ENCODE data around the gene CSMD2.

DNA sequence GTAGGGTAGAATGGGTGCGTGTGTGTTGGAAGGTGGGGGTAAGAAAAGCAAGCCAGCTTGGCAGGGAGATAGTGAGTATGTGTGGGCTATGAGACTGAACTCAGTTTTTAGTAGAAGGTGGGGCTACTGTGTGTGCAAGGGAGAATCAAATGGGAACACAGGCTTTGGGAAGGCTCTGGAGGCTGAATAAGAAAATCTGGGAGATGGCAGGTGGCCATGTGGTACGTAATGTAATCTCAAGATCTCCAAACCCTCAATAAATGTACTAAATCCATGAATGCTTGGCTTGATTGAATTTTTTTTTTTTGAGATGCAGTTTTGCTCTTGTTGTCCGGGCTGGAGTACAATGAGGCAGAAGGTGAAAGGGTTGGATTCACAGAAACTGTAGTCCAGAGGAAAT is 696.1 kb downstream of the CSMD2 start:
- TF ChIP-seq EZH2 (IDR thresholded peaks at IDR 0.05; ENCODE audit: low read depth, unreplicated experiment) (no peak), EZH2phosphoT487 (IDR thresholded peaks at IDR 0.05; ENCODE audit: unreplicated experiment) (no peak), POLR2AphosphoS5 (IDR thresholded peaks at IDR 0.05; ENCODE audit: low read depth) (no peak), CREB1 (CRISPR knock-in tag; IDR thresholded peaks at IDR 0.05; ENCODE audit: low read depth) (no peak), STAT1 (IDR thresholded peaks at IDR 0.05; ENCODE audit: unreplicated experiment) (no peak), ZNF331 (CRISPR knock-in tag; IDR thresholded peaks at IDR 0.05; ENCODE audit: low read depth) (no peak), NANOG (IDR thresholded peaks at IDR 0.05; ENCODE audit: borderline replicate concordance) (no peak), JUNB (IDR thresholded peaks at IDR 0.05; ENCODE audit: unreplicated experiment) (no peak)
- TF ChIP-seq, protein P1, sequence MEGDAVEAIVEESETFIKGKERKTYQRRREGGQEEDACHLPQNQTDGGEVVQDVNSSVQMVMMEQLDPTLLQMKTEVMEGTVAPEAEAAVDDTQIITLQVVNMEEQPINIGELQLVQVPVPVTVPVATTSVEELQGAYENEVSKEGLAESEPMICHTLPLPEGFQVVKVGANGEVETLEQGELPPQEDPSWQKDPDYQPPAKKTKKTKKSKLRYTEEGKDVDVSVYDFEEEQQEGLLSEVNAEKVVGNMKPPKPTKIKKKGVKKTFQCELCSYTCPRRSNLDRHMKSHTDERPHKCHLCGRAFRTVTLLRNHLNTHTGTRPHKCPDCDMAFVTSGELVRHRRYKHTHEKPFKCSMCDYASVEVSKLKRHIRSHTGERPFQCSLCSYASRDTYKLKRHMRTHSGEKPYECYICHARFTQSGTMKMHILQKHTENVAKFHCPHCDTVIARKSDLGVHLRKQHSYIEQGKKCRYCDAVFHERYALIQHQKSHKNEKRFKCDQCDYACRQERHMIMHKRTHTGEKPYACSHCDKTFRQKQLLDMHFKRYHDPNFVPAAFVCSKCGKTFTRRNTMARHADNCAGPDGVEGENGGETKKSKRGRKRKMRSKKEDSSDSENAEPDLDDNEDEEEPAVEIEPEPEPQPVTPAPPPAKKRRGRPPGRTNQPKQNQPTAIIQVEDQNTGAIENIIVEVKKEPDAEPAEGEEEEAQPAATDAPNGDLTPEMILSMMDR (conservative IDR thresholded peaks at IDR 0.05; ENCODE audit: low read depth in 2 of 2), result no peak
- TF ChIP-seq, protein P2, sequence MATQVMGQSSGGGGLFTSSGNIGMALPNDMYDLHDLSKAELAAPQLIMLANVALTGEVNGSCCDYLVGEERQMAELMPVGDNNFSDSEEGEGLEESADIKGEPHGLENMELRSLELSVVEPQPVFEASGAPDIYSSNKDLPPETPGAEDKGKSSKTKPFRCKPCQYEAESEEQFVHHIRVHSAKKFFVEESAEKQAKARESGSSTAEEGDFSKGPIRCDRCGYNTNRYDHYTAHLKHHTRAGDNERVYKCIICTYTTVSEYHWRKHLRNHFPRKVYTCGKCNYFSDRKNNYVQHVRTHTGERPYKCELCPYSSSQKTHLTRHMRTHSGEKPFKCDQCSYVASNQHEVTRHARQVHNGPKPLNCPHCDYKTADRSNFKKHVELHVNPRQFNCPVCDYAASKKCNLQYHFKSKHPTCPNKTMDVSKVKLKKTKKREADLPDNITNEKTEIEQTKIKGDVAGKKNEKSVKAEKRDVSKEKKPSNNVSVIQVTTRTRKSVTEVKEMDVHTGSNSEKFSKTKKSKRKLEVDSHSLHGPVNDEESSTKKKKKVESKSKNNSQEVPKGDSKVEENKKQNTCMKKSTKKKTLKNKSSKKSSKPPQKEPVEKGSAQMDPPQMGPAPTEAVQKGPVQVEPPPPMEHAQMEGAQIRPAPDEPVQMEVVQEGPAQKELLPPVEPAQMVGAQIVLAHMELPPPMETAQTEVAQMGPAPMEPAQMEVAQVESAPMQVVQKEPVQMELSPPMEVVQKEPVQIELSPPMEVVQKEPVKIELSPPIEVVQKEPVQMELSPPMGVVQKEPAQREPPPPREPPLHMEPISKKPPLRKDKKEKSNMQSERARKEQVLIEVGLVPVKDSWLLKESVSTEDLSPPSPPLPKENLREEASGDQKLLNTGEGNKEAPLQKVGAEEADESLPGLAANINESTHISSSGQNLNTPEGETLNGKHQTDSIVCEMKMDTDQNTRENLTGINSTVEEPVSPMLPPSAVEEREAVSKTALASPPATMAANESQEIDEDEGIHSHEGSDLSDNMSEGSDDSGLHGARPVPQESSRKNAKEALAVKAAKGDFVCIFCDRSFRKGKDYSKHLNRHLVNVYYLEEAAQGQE (IDR thresholded peaks at IDR 0.05; ENCODE audit: unreplicated experiment), result no peak
- TF ChIP-seq, protein P3, sequence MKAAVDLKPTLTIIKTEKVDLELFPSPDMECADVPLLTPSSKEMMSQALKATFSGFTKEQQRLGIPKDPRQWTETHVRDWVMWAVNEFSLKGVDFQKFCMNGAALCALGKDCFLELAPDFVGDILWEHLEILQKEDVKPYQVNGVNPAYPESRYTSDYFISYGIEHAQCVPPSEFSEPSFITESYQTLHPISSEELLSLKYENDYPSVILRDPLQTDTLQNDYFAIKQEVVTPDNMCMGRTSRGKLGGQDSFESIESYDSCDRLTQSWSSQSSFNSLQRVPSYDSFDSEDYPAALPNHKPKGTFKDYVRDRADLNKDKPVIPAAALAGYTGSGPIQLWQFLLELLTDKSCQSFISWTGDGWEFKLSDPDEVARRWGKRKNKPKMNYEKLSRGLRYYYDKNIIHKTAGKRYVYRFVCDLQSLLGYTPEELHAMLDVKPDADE (IDR thresholded peaks at IDR 0.05), result no peak
